Upper lobe of left lung (tissue), 6 donors: Measurements from ENCODE around the gene IGF2R. TPM values are rescaled to one million over a fixed set of nuclear protein-coding genes. Genes with fewer than 3 reads are reported as not detected.

ENCODE experiments used
- ATAC-seq, 2 donors: fragments of 200-7000 bp; cut with Tn5 transposase; one replicate each; pipeline ENCODE4 v1.9.1; 2022; ENCODE audit warnings: mild to moderate bottlenecking in 2 of 2, moderate library complexity in 2 of 2; ENCODE audit not compliant: low FRiP score in 2 of 2
- DNase-seq, 2 donors: peaks; one replicate each; pipeline ENCODE4 v3.0.0-alpha.2; 2019 to 2020
- H3K27ac ChIP-seq, 4 donors: fragments of 200-600 bp; sonication (generic); one replicate each; pipeline ENCODE4 v1.5.1; 2016 to 2019
- H3K27me3 ChIP-seq, 4 donors: fragments of 200-600 bp; sonication (generic); one replicate each; pipeline ENCODE4 v1.5.1; 2017 to 2019
- H3K36me3 ChIP-seq, 4 donors: fragments of 200-600 bp; sonication (generic); one replicate each; pipeline ENCODE4 v1.5.1; 2016 to 2019
- H3K4me1 ChIP-seq, 4 donors: fragments of 200-600 bp; sonication (generic); one replicate each; pipeline ENCODE4 v1.5.1; 2018 to 2019
- H3K4me3 ChIP-seq, 4 donors: fragments of 200-600 bp; sonication (generic); one replicate each; pipeline ENCODE4 v1.5.1; 2017 to 2019; ENCODE audit warnings: mild to moderate bottlenecking in 2 of 4, moderate library complexity in 1 of 4
- H3K9me3 ChIP-seq, 4 donors: fragments of 200-600 bp; sonication (generic); one replicate each; pipeline ENCODE4 v1.5.1; 2018 to 2019
- CTCF ChIP-seq, 6 experiments: fragments of 450-650 bp in 4 of 6; fragments of 200-600 bp in 2 of 6; sonication (generic) in 2 of 6; IDR thresholded peaks; one replicate each; pipeline ENCODE4 v1.5.1; 2016 to 2019; ENCODE audit warnings: antibody characterized with exemption in 6 of 6
- EP300 ChIP-seq, 4 donors: sonication (generic); formaldehyde crosslinking; IDR thresholded peaks; one replicate each; pipeline ENCODE4 v1.5.1; 2017; ENCODE audit warnings: antibody characterized with exemption in 4 of 4, control low read depth in 2 of 4
- POLR2A ChIP-seq, 4 donors: fragments of 450-650 bp; IDR thresholded peaks; one replicate each; pipeline ENCODE4 v1.5.1; 2016 to 2017; ENCODE audit warnings: antibody characterized with exemption in 4 of 4, mild to moderate bottlenecking in 2 of 4
- POLR2AphosphoS5 ChIP-seq, 2 donors: sonication (generic); formaldehyde crosslinking; IDR thresholded peaks; one replicate each; pipeline ENCODE4 v1.5.1; 2017; ENCODE audit warnings: antibody characterized with exemption in 2 of 2
- WGBS, 2 donors: methylation state at CpG; one replicate each; pipeline ENCODE4 v1.1.5; 2017 to 2018; 5-methylcytosine and 5-hydroxymethylcytosine counted together
- total RNA-seq, 6 donors: library from RNA; depleted of rRNA in 4 of 6; stranded (reverse); fragments of >200 nt in 4 of 6; gene quantifications; one replicate each; pipeline versions ENCODE4 v1.1.0 to v1.2.1, GENCODE V29; 2016 to 2021
- donor health status: DM: no; HTN: no; CAD: no; lungs with moderate emphysema.
- donor health status: DM: no; HTN: yes; CAD: no; lungs with severe emphysema.

The IGF2R gene
- total RNA-seq, 6 donors from 2014 or later, result 103 to 150 (median 128) TPM

GRCh38 chr6:160128879-160129516, 160.1 kb downstream of the IGF2R start:
- Histone ChIP-seq H3K4me1 (no peaks in the 10 kb centered on the region), H3K4me3 (no peak overlapping the region), H3K27ac (no peak overlapping the region), H3K9me3 (no peaks in the 10 kb centered on the region), H3K36me3 (no peaks in the 10 kb centered on the region), H3K27me3 (no peaks in the 10 kb centered on the region)
- no peak for TF ChIP-seq POLR2AphosphoS5 (IDR thresholded peaks at IDR 0.05)
- TF ChIP-seq CTCF (IDR thresholded peaks at IDR 0.05), result no peak
- TF ChIP-seq POLR2A (IDR thresholded peaks at IDR 0.05), result no peak
- TF ChIP-seq EP300 (IDR thresholded peaks at IDR 0.05), result no peak
- WGBS, 2 donors, result 71 to 86% methylated on average over 6 of the region's 6 CpGs
- ATAC-seq, result no peak
- no peak for DNase-seq

- H3K9me3 ChIP-seq, result no peaks in the 10 kb centered on the region
- no peak for TF ChIP-seq POLR2AphosphoS5 (IDR thresholded peaks at IDR 0.05)
- TF ChIP-seq CTCF (IDR thresholded peaks at IDR 0.05), result no peak
- no peak for TF ChIP-seq POLR2A (IDR thresholded peaks at IDR 0.05)
- TF ChIP-seq EP300 (IDR thresholded peaks at IDR 0.05), result no peak
- no peaks in the 10 kb centered on the region for H3K27me3 ChIP-seq
- no peak overlapping the region for H3K4me3 ChIP-seq
- no peak for DNase-seq
- no peak for ATAC-seq
- H3K36me3 ChIP-seq, result no peaks in the 10 kb centered on the region
- no peaks in the 10 kb centered on the region for H3K4me1 ChIP-seq
- no peak overlapping the region for H3K27ac ChIP-seq
- WGBS, 2 donors, result 92 to 93% methylated on average over 10 of the region's 10 CpGs
These were observed 161.2 kb downstream of the IGF2R start for GRCh38 chr6:160129881-160130615.

GRCh38 chr6:160130729-160131484, 162.0 kb downstream of the IGF2R start:
- ATAC-seq (no peak), DNase-seq (no peak)
- no peaks in the 10 kb centered on the region for H3K4me1 ChIP-seq
- WGBS, 2 donors, result 87 to 91% methylated on average over 13 of the region's 13 CpGs
- no peaks in the 10 kb centered on the region for H3K9me3 ChIP-seq
- H3K27me3 ChIP-seq, result no peaks in the 10 kb centered on the region
- no peak overlapping the region for H3K27ac ChIP-seq
- no peak overlapping the region for H3K4me3 ChIP-seq
- no peaks in the 10 kb centered on the region for H3K36me3 ChIP-seq
- TF ChIP-seq EP300 (IDR thresholded peaks at IDR 0.05) (no peak), POLR2A (IDR thresholded peaks at IDR 0.05) (no peak), CTCF (IDR thresholded peaks at IDR 0.05) (no peak), POLR2AphosphoS5 (IDR thresholded peaks at IDR 0.05) (no peak)

GRCh38 chr6:160131636-160132296, 162.9 kb downstream of the IGF2R start:
- Histone ChIP-seq H3K27me3 (no peaks in the 10 kb centered on the region), H3K9me3 (no peaks in the 10 kb centered on the region), H3K36me3 (no peaks in the 10 kb centered on the region), H3K27ac (no peak overlapping the region), H3K4me1 (no peaks in the 10 kb centered on the region), H3K4me3 (no peak overlapping the region)
- 87 to 91% methylated on average over 19 of the region's 19 CpGs for WGBS, 2 donors
- peak in 1 of 2 donors; percentile 42 for DNase-seq
- TF ChIP-seq EP300 (IDR thresholded peaks at IDR 0.05) (no peak), POLR2A (IDR thresholded peaks at IDR 0.05) (no peak), CTCF (IDR thresholded peaks at IDR 0.05) (no peak), POLR2AphosphoS5 (IDR thresholded peaks at IDR 0.05) (no peak)
- ATAC-seq, result peak; percentile 9
